GM20000 (cell line): Measurements from ENCODE around the gene GRIN3B.

ENCODE experiments used
- DNase-seq: peaks from one replicate; pipeline ENCODE4 v3.0.0; 2012; ENCODE audit warnings: low spot score
- CTCF ChIP-seq: IDR thresholded peaks from 2 replicates; pipeline ENCODE4 v1.5.1; 2012; ENCODE audit warnings: mild to moderate bottlenecking, control low read depth; ENCODE audit errors: extremely low read depth, missing control alignments

Gene GRIN3B

GRCh38 chr19:1041272-1041834 is 41.1 kb downstream of the GRIN3B start:
- DNase-seq: no peak
- TF ChIP-seq CTCF: no peak

- DNase-seq: no peak
- no peak for TF ChIP-seq CTCF
These were observed 41.8 kb downstream of the GRIN3B start for GRCh38 chr19:1041835-1042685.

GRCh38 chr19:1042689-1043511 is 42.7 kb downstream of the GRIN3B start:
- TF ChIP-seq CTCF: no peak
- no peak for DNase-seq

GRCh38 chr19:1045247-1045603 is 45.0 kb downstream of the GRIN3B start:
- no peak for TF ChIP-seq CTCF
- peak; percentile 75 for DNase-seq

- no peak for TF ChIP-seq CTCF
- no peak for DNase-seq
These were observed 46.0 kb downstream of the GRIN3B start for GRCh38 chr19:1046117-1046626.

- no peak for DNase-seq
- TF ChIP-seq CTCF: no peak
These were observed 46.8 kb downstream of the GRIN3B start for GRCh38 chr19:1046836-1047695.
